ENCODE data around the gene THAP4. TPM values are rescaled to one million over a fixed set of nuclear protein-coding genes. Genes with fewer than 3 reads are reported as not detected.

Gene THAP4
- total RNA-seq, 1 donor from 2014 or later, result 42.5 TPM

- DNase-seq (ENCODE audit: low spot score), result no peak
- Mint-ChIP-seq H3K9me3 (ENCODE audit: unreplicated experiment) (no peaks in the 10 kb centered on the region), H3K36me3 (ENCODE audit: low read depth, unreplicated experiment) (peaks cover 27% of the 10 kb centered on the region), H3K27ac (ENCODE audit: unreplicated experiment) (peak overlapping the region; percentile 37), H3K4me1 (ENCODE audit: unreplicated experiment) (peaks cover 20% of the 10 kb centered on the region), H3K4me3 (ENCODE audit: unreplicated experiment) (peak overlapping the region; percentile 51), H3K27me3 (ENCODE audit: unreplicated experiment) (peaks cover 3% of the 10 kb centered on the region)
- TF ChIP-seq, protein P1, sequence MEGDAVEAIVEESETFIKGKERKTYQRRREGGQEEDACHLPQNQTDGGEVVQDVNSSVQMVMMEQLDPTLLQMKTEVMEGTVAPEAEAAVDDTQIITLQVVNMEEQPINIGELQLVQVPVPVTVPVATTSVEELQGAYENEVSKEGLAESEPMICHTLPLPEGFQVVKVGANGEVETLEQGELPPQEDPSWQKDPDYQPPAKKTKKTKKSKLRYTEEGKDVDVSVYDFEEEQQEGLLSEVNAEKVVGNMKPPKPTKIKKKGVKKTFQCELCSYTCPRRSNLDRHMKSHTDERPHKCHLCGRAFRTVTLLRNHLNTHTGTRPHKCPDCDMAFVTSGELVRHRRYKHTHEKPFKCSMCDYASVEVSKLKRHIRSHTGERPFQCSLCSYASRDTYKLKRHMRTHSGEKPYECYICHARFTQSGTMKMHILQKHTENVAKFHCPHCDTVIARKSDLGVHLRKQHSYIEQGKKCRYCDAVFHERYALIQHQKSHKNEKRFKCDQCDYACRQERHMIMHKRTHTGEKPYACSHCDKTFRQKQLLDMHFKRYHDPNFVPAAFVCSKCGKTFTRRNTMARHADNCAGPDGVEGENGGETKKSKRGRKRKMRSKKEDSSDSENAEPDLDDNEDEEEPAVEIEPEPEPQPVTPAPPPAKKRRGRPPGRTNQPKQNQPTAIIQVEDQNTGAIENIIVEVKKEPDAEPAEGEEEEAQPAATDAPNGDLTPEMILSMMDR (IDR thresholded peaks at IDR 0.05; ENCODE audit: unreplicated experiment), result no peak
Measured at GRCh38 chr2:241640165-241640795, 3.3 kb upstream of the THAP4 start.

GRCh38 chr2:241639385-241639784 lies 2.4 kb upstream of the THAP4 start:
- Mint-ChIP-seq H3K36me3 (ENCODE audit: low read depth, unreplicated experiment) (peaks cover 27% of the 10 kb centered on the region), H3K4me1 (ENCODE audit: unreplicated experiment) (peaks cover 20% of the 10 kb centered on the region), H3K27ac (ENCODE audit: unreplicated experiment) (no peak overlapping the region), H3K27me3 (ENCODE audit: unreplicated experiment) (peaks cover 7% of the 10 kb centered on the region), H3K4me3 (ENCODE audit: unreplicated experiment) (peak overlapping the region; percentile 51), H3K9me3 (ENCODE audit: unreplicated experiment) (no peaks in the 10 kb centered on the region)
- DNase-seq (ENCODE audit: low spot score), result no peak
- TF ChIP-seq, protein P1 (IDR thresholded peaks at IDR 0.05; ENCODE audit: unreplicated experiment), result no peak

DNA sequence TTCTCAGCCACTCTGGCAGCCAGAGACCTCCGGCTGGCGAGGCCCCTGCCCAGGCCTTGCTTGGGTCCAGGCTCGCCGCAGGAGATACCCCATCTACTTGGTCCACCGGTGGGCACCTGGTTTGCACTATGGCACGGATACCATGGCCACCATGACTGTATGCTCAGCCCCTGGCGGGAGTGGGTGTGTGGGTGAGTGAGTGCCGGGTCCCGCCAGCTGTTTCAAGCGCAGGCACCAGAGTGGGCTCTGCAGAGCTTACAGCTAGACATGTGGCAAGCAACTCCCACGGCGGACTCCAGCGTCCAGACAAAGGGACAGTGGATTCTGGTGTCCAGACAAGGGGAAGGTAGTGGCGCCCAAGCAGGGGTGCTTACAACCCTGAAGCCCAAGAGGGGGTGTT lies 2.0 kb upstream of the THAP4 start:
- TF ChIP-seq, protein P1 (IDR thresholded peaks at IDR 0.05; ENCODE audit: unreplicated experiment), result no peak
- no peaks in the 10 kb centered on the region for H3K9me3 Mint-ChIP-seq (ENCODE audit: unreplicated experiment)
- H3K27ac Mint-ChIP-seq (ENCODE audit: unreplicated experiment), result no peak overlapping the region
- peak overlapping the region; percentile 92 for H3K4me3 Mint-ChIP-seq (ENCODE audit: unreplicated experiment)
- H3K36me3 Mint-ChIP-seq (ENCODE audit: low read depth, unreplicated experiment), result peaks cover 29% of the 10 kb centered on the region
- peaks cover 7% of the 10 kb centered on the region for H3K27me3 Mint-ChIP-seq (ENCODE audit: unreplicated experiment)
- peaks cover 23% of the 10 kb centered on the region for H3K4me1 Mint-ChIP-seq (ENCODE audit: unreplicated experiment)
- no peak for DNase-seq (ENCODE audit: low spot score)

DNA sequence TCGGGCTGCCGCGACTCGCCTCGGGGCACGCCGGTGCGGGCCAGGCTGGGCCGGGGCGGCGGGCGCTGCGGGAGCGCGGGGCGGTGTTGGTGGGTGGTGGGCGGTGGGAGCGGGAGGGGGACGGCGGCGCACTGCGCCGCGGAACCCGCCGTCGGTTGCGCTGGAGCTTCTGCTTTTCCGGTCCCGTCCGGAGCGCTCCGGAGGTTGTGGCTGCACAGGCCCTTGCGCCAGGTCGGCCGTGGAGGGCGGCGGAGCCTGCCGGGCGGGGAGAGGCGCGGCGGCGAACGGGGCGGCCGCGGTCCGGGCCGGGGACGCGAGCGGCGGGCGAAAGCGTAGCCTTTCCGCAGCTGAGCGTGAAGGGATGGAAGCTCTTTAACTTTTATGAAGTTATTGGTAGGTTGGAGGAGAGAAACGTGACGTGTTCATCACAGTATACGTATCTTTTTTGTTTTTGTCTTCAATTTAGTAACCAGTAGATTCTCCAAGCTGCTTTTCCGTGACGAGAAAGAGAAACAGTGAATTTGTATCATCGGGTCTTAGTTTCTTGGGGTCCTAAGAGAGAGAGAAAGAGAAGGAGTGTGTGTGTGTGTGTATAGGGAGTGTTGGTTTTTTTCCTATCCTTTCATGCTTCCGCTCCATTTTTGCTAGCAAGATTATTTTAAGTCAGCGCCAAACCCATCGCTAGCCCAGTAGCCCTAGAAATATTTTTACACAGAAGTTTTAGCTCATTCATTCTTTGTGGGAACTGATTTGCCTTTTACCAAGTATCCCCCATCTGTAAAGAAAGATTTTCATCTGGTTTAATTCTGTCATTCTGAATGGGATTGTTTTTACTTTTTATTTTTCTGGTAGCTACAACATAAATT lies 1.1 kb upstream of the THAP4 start:
- Mint-ChIP-seq H3K9me3 (ENCODE audit: unreplicated experiment) (no peaks in the 10 kb centered on the region), H3K27ac (ENCODE audit: unreplicated experiment) (peak overlapping the region; percentile 78), H3K4me3 (ENCODE audit: unreplicated experiment) (peak overlapping the region; percentile 92), H3K36me3 (ENCODE audit: low read depth, unreplicated experiment) (peaks cover 35% of the 10 kb centered on the region), H3K27me3 (ENCODE audit: unreplicated experiment) (peaks cover 7% of the 10 kb centered on the region), H3K4me1 (ENCODE audit: unreplicated experiment) (peaks cover 23% of the 10 kb centered on the region)
- TF ChIP-seq, protein P1 (IDR thresholded peaks at IDR 0.05; ENCODE audit: unreplicated experiment), result no peak
- no peak for DNase-seq (ENCODE audit: low spot score)
